H1 (cell line): ENCODE measurements around the gene NUP155. TPM values are rescaled to one million over a fixed set of nuclear protein-coding genes. Genes with fewer than 3 reads are reported as not detected.

Source experiments
- CTCF ChIA-PET: fragments of 300-600 bp; sonication (Branson Sonifier 250); formaldehyde crosslinking; loops from one replicate; lab custom pipeline; 2021; ENCODE audit not compliant: partially characterized antibody; lab: Charles Lee
- POLR2A ChIA-PET: fragments of 300-600 bp; sonication (Branson Sonifier 250); formaldehyde crosslinking; loops from one replicate; lab custom pipeline; 2021; ENCODE audit warnings: inconsistent platforms; ENCODE audit not compliant: partially characterized antibody; lab: Charles Lee
- DNase-seq, 2 experiments: peaks; one replicate each; pipeline versions ENCODE4 v3.0.0 to v3.0.0-alpha.2; 2010 to 2022; ENCODE audit warnings: low spot score in 2 of 2, low read depth in 1 of 2, mixed read lengths in 1 of 2
- FAIRE-seq: peaks from 2 replicates; lab custom pipeline; 2011; peaks lifted over from hg19 to GRCh38; lab: Jason Lieb, UNC
- H2AFZ ChIP-seq: 2 replicates; pipeline ENCODE4 v1.8.1; 2012; ENCODE audit warnings: low read length, inconsistent platforms
- H2AK5ac ChIP-seq: 2 replicates; pipeline ENCODE4 v1.6.1; 2013; ENCODE audit warnings: low read depth, low read length
- H2BK120ac ChIP-seq: replicated peaks from 2 replicates; pipeline ENCODE3; 2013; ENCODE audit warnings: low read depth, low read length, inconsistent platforms
- H2BK12ac ChIP-seq: 2 replicates; pipeline ENCODE4 v1.6.1; 2013; ENCODE audit warnings: low read depth, low read length
- H2BK15ac ChIP-seq: 2 replicates; pipeline ENCODE4 v1.6.1; 2013; ENCODE audit warnings: low read length
- H2BK20ac ChIP-seq: 2 replicates; pipeline ENCODE4 v1.6.1; 2013; ENCODE audit warnings: low read length
- H2BK5ac ChIP-seq: 2 replicates; pipeline ENCODE4 v1.6.1; 2013; ENCODE audit warnings: low read depth, low read length
- H3K14ac ChIP-seq: 2 replicates; pipeline ENCODE4 v1.6.1; 2013; ENCODE audit warnings: inconsistent platforms; ENCODE audit not compliant: insufficient read length
- H3K18ac ChIP-seq: 2 replicates; pipeline ENCODE4 v1.6.1; 2013; ENCODE audit warnings: low read length; ENCODE audit errors: extremely low read depth
- H3K23ac ChIP-seq: 2 replicates; pipeline ENCODE4 v1.6.1; 2013; ENCODE audit warnings: inconsistent platforms; ENCODE audit not compliant: insufficient read length
- H3K23me2 ChIP-seq: 2 replicates; pipeline ENCODE4 v1.6.1; 2013; ENCODE audit warnings: low read depth, low read length
- H3K27ac ChIP-seq: 2 replicates; pipeline ENCODE4 v1.6.1; 2011; ENCODE audit warnings: low read depth, low read length, inconsistent platforms
- H3K27me3 ChIP-seq, 4 experiments: replicated peaks in 1 of 4; 1 replicate in 1 of 4; 2 replicates in 3 of 4; pipeline versions ENCODE4 v1.6.1 to v1.8.1; 2011 to 2013; ENCODE audit warnings: low read length in 3 of 4, mild to moderate bottlenecking in 3 of 4, inconsistent platforms in 2 of 4, mixed read lengths in 2 of 4, moderate library complexity in 1 of 4; ENCODE audit not compliant: control insufficient read depth in 3 of 4, insufficient read depth in 3 of 4; ENCODE audit errors: extremely low read depth in 1 of 4
- H3K36me3 ChIP-seq, 4 experiments: 2 replicates each; pipeline versions ENCODE4 v1.6.1 to v1.8.1; 2011 to 2013; ENCODE audit warnings: mild to moderate bottlenecking in 4 of 4, low read length in 3 of 4, moderate library complexity in 2 of 4, control low read depth in 1 of 4, inconsistent platforms in 1 of 4; ENCODE audit not compliant: insufficient read depth in 4 of 4, control insufficient read depth in 2 of 4
- H3K4ac ChIP-seq: replicated peaks from 2 replicates; pipeline ENCODE3; 2013; ENCODE audit warnings: low read length, low read depth, mixed read lengths, inconsistent platforms; ENCODE audit not compliant: insufficient read length
- H3K4me1 ChIP-seq, 4 experiments: replicated peaks in 1 of 4; 1 replicate in 1 of 4; 2 replicates in 3 of 4; pipeline versions ENCODE4 v1.6.1 to v1.8.1; 2011 to 2013; ENCODE audit warnings: low read length in 3 of 4, inconsistent platforms in 2 of 4, mixed read lengths in 1 of 4; ENCODE audit not compliant: insufficient read depth in 4 of 4, control insufficient read depth in 3 of 4
- H3K4me2 ChIP-seq, 2 experiments: 2 replicates each; pipeline versions ENCODE4 v1.6.1 to v1.8.1; 2011 to 2013; ENCODE audit warnings: low read depth in 2 of 2, low read length in 2 of 2, control low read depth in 1 of 2, inconsistent platforms in 1 of 2, mild to moderate bottlenecking in 1 of 2; ENCODE audit not compliant: insufficient read depth in 1 of 2
- H3K4me3 ChIP-seq, 4 experiments: fragments of 200-600, 300-600 bp in 1 of 4; sonication (generic), shearing (Covaris generic), sonication (Bioruptor Twin) in 1 of 4; 2 replicates each; pipeline versions ENCODE4 v1.5.1 to v1.8.1; 2011 to 2016; ENCODE audit warnings: low read length in 4 of 4, low read depth in 3 of 4, control low read depth in 2 of 4, inconsistent platforms in 2 of 4, mild to moderate bottlenecking in 2 of 4, mixed read lengths in 1 of 4, moderate library complexity in 1 of 4; ENCODE audit not compliant: insufficient read depth in 2 of 4; ENCODE audit errors: extremely low read depth in 1 of 4
- H3K56ac ChIP-seq: replicated peaks from 2 replicates; pipeline ENCODE3; 2013; ENCODE audit warnings: low read depth, mild to moderate bottlenecking, mixed read lengths, low read length, inconsistent platforms; ENCODE audit not compliant: insufficient read length
- H3K79me1 ChIP-seq: 2 replicates; pipeline ENCODE4 v1.6.1; 2013; ENCODE audit warnings: low read depth, low read length, control low read depth
- H3K79me2 ChIP-seq, 2 experiments: 2 replicates each; pipeline versions ENCODE4 v1.6.1 to v1.8.1; 2012 to 2013; ENCODE audit warnings: low read length in 2 of 2, mild to moderate bottlenecking in 2 of 2, inconsistent platforms in 1 of 2; ENCODE audit not compliant: insufficient read depth in 2 of 2, control insufficient read depth in 1 of 2
- H3K9ac ChIP-seq, 4 experiments: replicated peaks in 1 of 4; 1 replicate in 1 of 4; 2 replicates in 3 of 4; pipeline versions ENCODE4 v1.6.1 to v1.8.1; 2011 to 2013; ENCODE audit warnings: low read depth in 3 of 4, low read length in 3 of 4, control low read depth in 2 of 4, mild to moderate bottlenecking in 2 of 4, moderate library complexity in 2 of 4, inconsistent platforms in 1 of 4; ENCODE audit errors: extremely low read depth in 1 of 4
- H3K9me3 ChIP-seq, 2 experiments: 2 replicates each; pipeline versions ENCODE4 v1.6.1 to v1.8.1; 2012 to 2013; ENCODE audit warnings: mild to moderate bottlenecking in 2 of 2, moderate library complexity in 2 of 2, control low read depth in 1 of 2, inconsistent platforms in 1 of 2, low read depth in 1 of 2, low read length in 1 of 2, mixed read lengths in 1 of 2; ENCODE audit not compliant: insufficient read depth in 2 of 2
- H4K20me1 ChIP-seq, 2 experiments: replicated peaks in 1 of 2; 2 replicates each; pipeline versions ENCODE3 to v1.8.1; 2011 to 2013; ENCODE audit warnings: inconsistent platforms in 2 of 2, low read length in 2 of 2, mild to moderate bottlenecking in 1 of 2; ENCODE audit not compliant: insufficient read depth in 2 of 2, control insufficient read depth in 1 of 2
- H4K5ac ChIP-seq: 2 replicates; pipeline ENCODE4 v1.6.1; 2013; ENCODE audit warnings: low read length, low read depth, mixed read lengths, inconsistent platforms; ENCODE audit not compliant: insufficient read length
- H4K8ac ChIP-seq: 2 replicates; pipeline ENCODE4 v1.8.0; 2013; ENCODE audit warnings: mild to moderate bottlenecking, moderate library complexity, low read length, inconsistent platforms; ENCODE audit not compliant: insufficient read depth; ENCODE audit errors: extremely low read depth
- H4K91ac ChIP-seq: replicated peaks from 2 replicates; pipeline ENCODE3; 2013; ENCODE audit warnings: low read length, mixed read lengths, inconsistent platforms; ENCODE audit not compliant: insufficient read length
- ASH2L ChIP-seq: fragments of 200-600, 300-600 bp; sonication (generic); IDR thresholded peaks from one replicate; pipeline ENCODE4 v1.7.1; 2017; ENCODE audit warnings: low read length
- EZH2 ChIP-seq: fragments of 200-600 bp; sonication (generic); IDR thresholded peaks from 2 replicates; pipeline ENCODE4 v1.7.1; 2012; ENCODE audit warnings: low read depth, mild to moderate bottlenecking, moderate library complexity, low read length, inconsistent platforms; ENCODE audit not compliant: severe bottlenecking
- FOSL1 ChIP-seq: IDR thresholded peaks from 2 replicates; pipeline ENCODE4 v1.6.1; 2011; ENCODE audit warnings: mild to moderate bottlenecking, low read depth, low read length, moderate library complexity; ENCODE audit not compliant: insufficient read depth
- HDAC2 ChIP-seq, 2 experiments: fragments of 300-600 bp in 1 of 2; sonication (generic) in 1 of 2; IDR thresholded peaks; 2 replicates each; pipeline ENCODE4 v1.6.1; 2011 to 2012; ENCODE audit warnings: low read depth in 2 of 2, low read length in 2 of 2, mild to moderate bottlenecking in 2 of 2, moderate library complexity in 2 of 2, borderline replicate concordance in 1 of 2, inconsistent platforms in 1 of 2
- MAFK ChIP-seq: IDR thresholded peaks from 2 replicates; pipeline ENCODE4 v1.6.1; 2012; ENCODE audit warnings: low read depth, mild to moderate bottlenecking, improper control_type of control experiment, low read length
- PHF8 ChIP-seq: fragments of 200-600 bp; sonication (generic); conservative IDR thresholded peaks from 2 replicates; pipeline ENCODE4 v1.7.1; 2012; ENCODE audit warnings: low read depth, mild to moderate bottlenecking, inconsistent platforms, low read length, moderate library complexity
- SIRT6 ChIP-seq: IDR thresholded peaks from one replicate; pipeline ENCODE4 v1.7.1; 2012; ENCODE audit warnings: low read length, inconsistent platforms
- SP2 ChIP-seq: IDR thresholded peaks from 2 replicates; pipeline ENCODE4 v1.6.1; 2012; ENCODE audit warnings: mild to moderate bottlenecking, low read length, inconsistent platforms
- SP4 ChIP-seq: IDR thresholded peaks from 2 replicates; pipeline ENCODE4 v1.6.1; 2012; ENCODE audit warnings: low read length, inconsistent platforms
- SUZ12 ChIP-seq: fragments of 200-600 bp; sonication (generic); IDR thresholded peaks from 2 replicates; pipeline ENCODE4 v1.6.1; 2012; ENCODE audit warnings: mild to moderate bottlenecking, inconsistent platforms, low read length, moderate library complexity, mixed read lengths
- YY1 ChIP-seq: IDR thresholded peaks from 2 replicates; pipeline ENCODE4 v1.6.1; 2011; ENCODE audit warnings: low read depth, mild to moderate bottlenecking, low read length
- WGBS, 2 experiments: shearing (Covaris generic) in 1 of 2; methylation state at CpG; one replicate each; pipeline versions ENCODE4 v1.1.6 to v1.1.7; 2013 to 2015; ENCODE audit warnings: low lambda C conversion rate in 2 of 2, mixed read lengths in 2 of 2, inconsistent platforms in 1 of 2, low coverage in 1 of 2, missing lambda C conversion rate in 1 of 2; ENCODE audit not compliant: insufficient replicate concordance in 2 of 2, insufficient coverage in 1 of 2, insufficient read length in 1 of 2; ENCODE audit errors: extremely low coverage in 1 of 2, missing lambda C conversion rate in 1 of 2; 5-methylcytosine and 5-hydroxymethylcytosine counted together
- polyA plus RNA-seq, 7 experiments: library from polyadenylated mRNA; depleted of rRNA in 3 of 7; stranded (reverse) in 5 of 7; unstranded in 2 of 7; fragments of >200 nt in 5 of 7; fragments of 200-250 nt in 2 of 7; gene quantifications; 1 replicate in 5 of 7; 2 replicates in 1 of 7; 4 replicates in 1 of 7; pipeline versions ENCODE4 v1.2.1 to v1.2.3, GENCODE V29; 2011 to 2013; ENCODE audit warnings: missing spikeins in 2 of 7, mixed read lengths in 2 of 7
- total RNA-seq: library from RNA; stranded (reverse); fragmentation: NEBNext Ultra II Directional; extraction: Animal tissue kit (Norgen Biotek cat#: 25700); gene quantifications from 2 replicates; pipeline ENCODE4 v1.2.1, GENCODE V29; 2021
- TF ChIP-seq, protein P1 (sequence below): IDR thresholded peaks from 2 replicates; pipeline ENCODE4 v1.6.1; 2011; ENCODE audit warnings: low read length, improper control_type of control experiment

NUP155 gene
- total and polyA plus RNA-seq, 2 of the 8 experiments (the other 6 are each of a cell fraction or from before 2014, with no cell fraction given) = 27.1 to 91.6 TPM

DNA sequence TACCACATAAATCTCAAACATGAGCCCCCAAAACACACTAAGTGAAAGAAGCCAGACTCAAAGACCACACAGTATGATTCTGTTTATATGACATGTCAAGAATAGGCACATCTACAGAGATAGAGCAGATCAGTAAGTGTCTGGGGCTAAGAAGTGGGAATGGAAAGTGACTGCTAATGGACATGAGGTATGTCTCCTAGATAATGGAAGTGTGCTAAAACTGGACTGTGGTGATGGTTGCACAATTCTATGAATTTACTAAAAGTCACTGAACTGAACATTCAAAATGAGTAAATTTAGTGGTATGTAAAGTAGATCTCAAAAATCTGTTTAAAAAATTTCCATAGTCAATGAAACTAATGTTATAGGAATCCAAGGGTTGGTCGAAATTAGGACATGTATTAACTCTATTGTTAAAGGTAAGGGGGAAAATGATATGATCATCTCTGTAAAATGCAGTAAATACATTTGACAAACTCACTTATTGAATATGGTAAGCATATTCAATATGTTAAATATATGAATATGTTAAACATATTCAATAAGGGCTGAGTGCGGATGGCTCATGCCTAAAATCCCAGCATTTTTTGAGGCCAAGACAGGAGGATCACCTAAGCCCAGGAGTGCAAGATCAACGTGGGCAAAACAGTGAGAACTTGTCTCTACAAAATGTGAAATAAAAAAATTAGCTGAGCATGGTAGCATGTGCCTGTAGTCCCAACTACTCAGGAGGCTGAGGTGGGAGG is 51.7 kb downstream of the NUP155 start:
- Histone ChIP-seq H3K36me3 (peaks cover 6 to 70% (median 39%) of the 10 kb centered on the region in 4 experiments; a peak in 7 of 8 replicates), H3K23ac (no peak overlapping the region), H3K56ac (no peak overlapping the region), H3K27me3 (no peaks in the 10 kb centered on the region), H3K9me3 (no peaks in the 10 kb centered on the region), H2BK12ac (no peak overlapping the region), H3K18ac (no peak overlapping the region), H3K4ac (no peak overlapping the region), H3K9ac (no peak overlapping the region), H2BK20ac (no peak overlapping the region), H3K4me3 (no peak overlapping the region), H2AFZ (no peak overlapping the region), H3K27ac (no peak overlapping the region), H3K14ac (no peak overlapping the region), H3K4me1 (no peaks in the 10 kb centered on the region), H4K8ac (no peak overlapping the region), H3K79me1 (no peaks in the 10 kb centered on the region), H2AK5ac (no peak overlapping the region), H3K4me2 (no peak overlapping the region), H2BK5ac (no peak overlapping the region), H4K91ac (no peak overlapping the region), H3K79me2 (no peaks in the 10 kb centered on the region), H3K23me2 (no peaks in the 10 kb centered on the region), H2BK120ac (no peak overlapping the region), H2BK15ac (no peak overlapping the region), H4K5ac (no peak overlapping the region), H4K20me1 (peaks cover 0 to 2% of the 10 kb centered on the region in 2 experiments)
- DNase-seq (no peak), FAIRE-seq (no peak)
- POLR2A ChIA-PET = no interaction called here
- CTCF ChIA-PET = interaction anchor here (0.6 kb wide), 1 partner anchor 62 kb away, joined by 3 read pairs; no protein-coding TSS in a partner anchor
- 97% methylated on average over 3 of the region's 3 CpGs; no CpG with 5 or more reads in 1 of the 2 experiments for WGBS, 2 experiments
- no peak for TF ChIP-seq SP2
- no peak for TF ChIP-seq YY1
- TF ChIP-seq EZH2 = no peak
- no peak for TF ChIP-seq SUZ12
- no peak for TF ChIP-seq ASH2L
- no peak for TF ChIP-seq SIRT6
- TF ChIP-seq SP4 = no peak
- no peak for TF ChIP-seq MAFK
- no peak for TF ChIP-seq PHF8
- TF ChIP-seq FOSL1 = no peak
- no peak for TF ChIP-seq HDAC2 (IDR thresholded peaks at IDR 0.05; ENCODE audit: borderline replicate concordance in 1 of 2, low read depth in 2 of 2, low read length in 2 of 2)
- TF ChIP-seq, protein P1, sequence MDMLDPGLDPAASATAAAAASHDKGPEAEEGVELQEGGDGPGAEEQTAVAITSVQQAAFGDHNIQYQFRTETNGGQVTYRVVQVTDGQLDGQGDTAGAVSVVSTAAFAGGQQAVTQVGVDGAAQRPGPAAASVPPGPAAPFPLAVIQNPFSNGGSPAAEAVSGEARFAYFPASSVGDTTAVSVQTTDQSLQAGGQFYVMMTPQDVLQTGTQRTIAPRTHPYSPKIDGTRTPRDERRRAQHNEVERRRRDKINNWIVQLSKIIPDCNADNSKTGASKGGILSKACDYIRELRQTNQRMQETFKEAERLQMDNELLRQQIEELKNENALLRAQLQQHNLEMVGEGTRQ = no peak
